NT2/D1 (cell line): ENCODE data around the gene CNTN2.

Experiments
- DNase-seq: peaks from one replicate; pipeline ENCODE4 v3.0.0-alpha.2; 2011; ENCODE audit warnings: low read depth, low spot score
- H3K27me3 ChIP-seq: 2 replicates; pipeline ENCODE4 v1.6.0; 2011; ENCODE audit warnings: mild to moderate bottlenecking; ENCODE audit not compliant: insufficient read length, insufficient read depth
- H3K36me3 ChIP-seq: 2 replicates; pipeline ENCODE4 v1.6.1; 2011; ENCODE audit warnings: mild to moderate bottlenecking, low read length, mixed read lengths; ENCODE audit not compliant: insufficient read depth, insufficient read length
- H3K4me1 ChIP-seq: 2 replicates; pipeline ENCODE4 v1.5.1; 2011; ENCODE audit not compliant: insufficient read depth, insufficient read length
- H3K4me3 ChIP-seq: 2 replicates; pipeline ENCODE4 v1.5.1; 2011; ENCODE audit warnings: low read depth; ENCODE audit not compliant: insufficient read length
- H3K9ac ChIP-seq: 2 replicates; pipeline ENCODE4 v1.6.0; 2011; ENCODE audit warnings: low read depth; ENCODE audit not compliant: insufficient read length
- H3K9me3 ChIP-seq: 2 replicates; pipeline ENCODE4 v1.5.1; 2011; ENCODE audit warnings: mild to moderate bottlenecking, low read length; ENCODE audit not compliant: insufficient read depth
- SUZ12 ChIP-seq: IDR thresholded peaks from 2 replicates; pipeline ENCODE4 v1.6.1; 2011; ENCODE audit not compliant: insufficient read length, insufficient read depth; ENCODE audit errors: extremely low read depth
- YY1 ChIP-seq: IDR thresholded peaks from 2 replicates; pipeline ENCODE4 v1.6.1; 2011; ENCODE audit not compliant: insufficient read length, insufficient read depth
- ZNF274 ChIP-seq: IDR thresholded peaks from 2 replicates; pipeline ENCODE4 v1.6.1; 2011; ENCODE audit warnings: mild to moderate bottlenecking, low read depth, low read length

CNTN2 gene

GRCh38 chr1:205056188-205056611, 13.2 kb downstream of the CNTN2 start:
- H3K4me3 ChIP-seq: no peak overlapping the region
- no peak overlapping the region for H3K9ac ChIP-seq
- no peaks in the 10 kb centered on the region for H3K9me3 ChIP-seq
- TF ChIP-seq YY1 (no peak), SUZ12 (no peak)
- H3K4me1 ChIP-seq: peaks cover 14% of the 10 kb centered on the region
- no peak for DNase-seq
- H3K27me3 ChIP-seq: peaks cover 14% of the 10 kb centered on the region
- no peaks in the 10 kb centered on the region for H3K36me3 ChIP-seq

- Histone ChIP-seq H3K4me3 (no peak overlapping the region), H3K9me3 (no peaks in the 10 kb centered on the region), H3K27me3 (peaks cover 14% of the 10 kb centered on the region), H3K4me1 (peaks cover 22% of the 10 kb centered on the region), H3K9ac (no peak overlapping the region), H3K36me3 (no peaks in the 10 kb centered on the region)
- DNase-seq: no peak
- TF ChIP-seq SUZ12 (no peak), ZNF274 (no peak), YY1 (no peak)
Measured at GRCh38 chr1:205056956-205057568, 14.1 kb downstream of the CNTN2 start.

- no peak for DNase-seq
- H3K9ac ChIP-seq: no peak overlapping the region
- no peaks in the 10 kb centered on the region for H3K9me3 ChIP-seq
- H3K36me3 ChIP-seq: no peaks in the 10 kb centered on the region
- H3K4me1 ChIP-seq: peaks cover 23% of the 10 kb centered on the region
- peaks cover 18% of the 10 kb centered on the region for H3K27me3 ChIP-seq
- H3K4me3 ChIP-seq: no peak overlapping the region
- no peak for TF ChIP-seq YY1
- TF ChIP-seq SUZ12: no peak
- TF ChIP-seq ZNF274: no peak
Measured at GRCh38 chr1:205057808-205058575, 15.0 kb downstream of the CNTN2 start.

- no peaks in the 10 kb centered on the region for H3K36me3 ChIP-seq
- no peak for DNase-seq
- H3K4me3 ChIP-seq: no peak overlapping the region
- H3K9me3 ChIP-seq: no peaks in the 10 kb centered on the region
- no peak for TF ChIP-seq SUZ12
- TF ChIP-seq YY1: no peak
- no peak for TF ChIP-seq ZNF274
- peaks cover 19% of the 10 kb centered on the region for H3K4me1 ChIP-seq
- no peak overlapping the region for H3K9ac ChIP-seq
- H3K27me3 ChIP-seq: peaks cover 18% of the 10 kb centered on the region
Measured at GRCh38 chr1:205058853-205059252, 15.8 kb downstream of the CNTN2 start.

DNA sequence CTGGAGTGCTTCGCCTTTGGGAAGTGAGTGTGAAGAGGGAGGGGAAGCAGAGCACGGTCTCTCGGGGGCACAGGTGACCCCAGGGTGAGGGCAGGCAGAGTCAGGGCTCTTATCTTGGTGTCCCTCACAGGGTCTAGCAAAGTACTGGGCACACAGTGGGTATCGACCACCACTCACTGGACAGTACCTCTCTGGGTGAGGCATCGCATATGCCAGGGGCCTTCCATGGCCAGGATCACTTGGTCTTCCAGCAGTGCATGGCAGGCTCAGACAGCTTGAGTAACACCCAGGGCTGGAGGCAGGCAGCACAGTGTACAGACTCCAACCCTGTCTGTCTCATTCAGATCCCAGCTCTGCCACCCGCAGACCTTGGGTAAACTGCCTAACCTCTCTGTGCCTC, 16.6 kb downstream of the CNTN2 start:
- no peak overlapping the region for H3K9ac ChIP-seq
- no peak overlapping the region for H3K4me3 ChIP-seq
- TF ChIP-seq SUZ12 (no peak), YY1 (no peak), ZNF274 (no peak)
- peaks cover 18% of the 10 kb centered on the region for H3K27me3 ChIP-seq
- DNase-seq: no peak
- no peaks in the 10 kb centered on the region for H3K36me3 ChIP-seq
- H3K4me1 ChIP-seq: peaks cover 13% of the 10 kb centered on the region
- H3K9me3 ChIP-seq: no peaks in the 10 kb centered on the region

DNA sequence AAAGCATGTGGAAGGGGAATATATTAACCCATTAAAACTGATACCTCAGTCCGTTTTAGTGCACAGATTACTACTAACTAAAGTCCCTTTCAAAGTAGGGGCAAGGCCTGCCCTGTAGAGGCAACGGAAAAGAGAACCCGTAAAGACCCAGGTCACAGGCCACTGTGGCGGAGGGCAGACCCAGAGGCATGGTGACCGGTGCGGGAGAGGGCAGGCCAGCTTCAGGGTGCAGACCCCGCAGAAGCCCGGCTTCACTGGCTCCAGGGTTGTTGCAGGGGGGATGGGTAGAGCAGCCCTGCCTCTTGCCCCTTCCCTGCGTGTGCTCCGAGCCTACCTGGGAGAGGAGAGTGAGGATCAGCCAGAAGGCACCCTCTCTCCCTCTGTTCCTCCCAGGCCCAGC, 17.7 kb downstream of the CNTN2 start:
- Histone ChIP-seq H3K4me1 (peaks cover 13% of the 10 kb centered on the region), H3K36me3 (no peaks in the 10 kb centered on the region), H3K9ac (no peak overlapping the region), H3K4me3 (no peak overlapping the region), H3K9me3 (no peaks in the 10 kb centered on the region), H3K27me3 (peaks cover 18% of the 10 kb centered on the region)
- no peak for DNase-seq
- no peak for TF ChIP-seq YY1

DNA sequence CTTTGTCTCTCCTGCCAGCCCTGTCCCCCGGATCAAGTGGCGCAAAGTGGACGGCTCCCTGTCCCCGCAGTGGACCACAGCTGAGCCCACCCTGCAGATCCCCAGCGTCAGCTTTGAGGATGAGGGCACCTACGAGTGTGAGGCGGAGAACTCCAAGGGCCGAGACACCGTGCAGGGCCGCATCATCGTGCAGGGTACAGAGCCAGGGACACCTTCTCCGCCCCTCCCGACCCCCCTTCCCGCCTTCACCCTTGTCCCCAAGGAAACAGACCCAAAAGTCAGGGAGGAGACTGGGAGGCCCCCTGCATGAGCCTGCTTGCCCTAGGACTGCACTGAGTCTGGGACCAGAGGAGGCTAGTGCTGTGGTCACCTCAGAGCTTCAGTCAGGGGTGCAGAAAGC, 18.2 kb downstream of the CNTN2 start:
- H3K9me3 ChIP-seq: no peaks in the 10 kb centered on the region
- no peak for DNase-seq
- H3K9ac ChIP-seq: no peak overlapping the region
- TF ChIP-seq ZNF274 (no peak), YY1 (no peak)
- peaks cover 13% of the 10 kb centered on the region for H3K4me1 ChIP-seq
- no peaks in the 10 kb centered on the region for H3K36me3 ChIP-seq
- no peak overlapping the region for H3K4me3 ChIP-seq
- peaks cover 18% of the 10 kb centered on the region for H3K27me3 ChIP-seq
